WERI-Rb-1 (cell line): ENCODE measurements around the gene SLC22A8.

Experiments used
- DNase-seq: peaks from one replicate; pipeline ENCODE4 v3.0.0-alpha.2; 2020
- H3K27ac ChIP-seq: fragments of 250-450 bp; sonication (Bioruptor Pico); 2 replicates; pipeline ENCODE4 v1.5.1; 2020; ENCODE audit warnings: mild to moderate bottlenecking, moderate library complexity
- H3K27me3 ChIP-seq: fragments of 250-450 bp; sonication (Bioruptor Pico); 2 replicates; pipeline ENCODE4 v1.5.1; 2021; ENCODE audit warnings: mild to moderate bottlenecking, low read depth, moderate library complexity; ENCODE audit not compliant: insufficient read depth, severe bottlenecking
- H3K36me3 ChIP-seq: fragments of 250-450 bp; sonication (Bioruptor Pico); 2 replicates; pipeline ENCODE4 v1.5.1; 2020; ENCODE audit warnings: mild to moderate bottlenecking, moderate library complexity
- H3K4me3 ChIP-seq: 2 replicates; pipeline ENCODE4 v1.5.1; 2011; ENCODE audit warnings: low read depth, mild to moderate bottlenecking, control low read depth, low read length
- H3K9me3 ChIP-seq: fragments of 250-450 bp; sonication (Bioruptor Pico); 2 replicates; pipeline ENCODE4 v1.5.1; 2021; ENCODE audit warnings: mild to moderate bottlenecking, moderate library complexity; ENCODE audit not compliant: severe bottlenecking
- TF ChIP-seq, protein P1 (sequence below): IDR thresholded peaks from 2 replicates; pipeline ENCODE4 v1.5.1; 2011; ENCODE audit warnings: low read depth, mild to moderate bottlenecking, control low read depth, inconsistent platforms, low read length

SLC22A8 gene

DNA sequence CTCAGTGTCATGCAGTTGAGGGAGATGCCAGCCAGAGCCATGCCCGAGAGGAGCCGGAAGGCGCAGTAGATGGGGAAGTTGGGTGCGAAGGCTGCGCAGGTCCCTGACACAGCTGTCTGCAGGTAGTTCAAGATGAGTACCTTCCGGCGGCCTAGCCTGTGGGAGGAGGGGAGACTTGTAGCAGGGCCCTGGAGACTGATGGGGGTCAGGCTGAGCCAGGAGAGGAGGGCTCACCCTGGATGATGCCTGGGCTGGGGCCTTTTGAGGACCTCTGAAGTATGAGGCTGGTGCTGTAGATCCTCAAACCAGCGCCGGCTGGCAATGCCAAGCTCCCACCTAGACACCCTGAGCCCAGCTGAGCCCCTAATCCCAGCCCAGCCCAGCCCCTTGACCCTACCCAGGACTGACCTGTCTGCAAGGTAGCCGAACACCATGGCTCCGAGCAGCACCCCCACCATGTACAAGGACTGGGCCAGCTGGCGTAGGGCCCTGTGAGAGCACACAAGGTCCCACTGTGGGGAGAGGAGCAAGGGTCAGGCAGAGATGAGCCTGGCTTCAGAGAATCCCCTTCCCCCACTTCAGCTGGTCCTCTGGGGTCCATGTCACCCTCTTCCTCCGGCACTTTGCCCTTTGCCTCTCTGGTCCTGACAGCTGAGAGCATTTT lies 32.0 kb downstream of the SLC22A8 start:
- no peaks in the 10 kb centered on the region for H3K36me3 ChIP-seq
- H3K4me3 ChIP-seq, result no peak overlapping the region
- TF ChIP-seq, protein P1, sequence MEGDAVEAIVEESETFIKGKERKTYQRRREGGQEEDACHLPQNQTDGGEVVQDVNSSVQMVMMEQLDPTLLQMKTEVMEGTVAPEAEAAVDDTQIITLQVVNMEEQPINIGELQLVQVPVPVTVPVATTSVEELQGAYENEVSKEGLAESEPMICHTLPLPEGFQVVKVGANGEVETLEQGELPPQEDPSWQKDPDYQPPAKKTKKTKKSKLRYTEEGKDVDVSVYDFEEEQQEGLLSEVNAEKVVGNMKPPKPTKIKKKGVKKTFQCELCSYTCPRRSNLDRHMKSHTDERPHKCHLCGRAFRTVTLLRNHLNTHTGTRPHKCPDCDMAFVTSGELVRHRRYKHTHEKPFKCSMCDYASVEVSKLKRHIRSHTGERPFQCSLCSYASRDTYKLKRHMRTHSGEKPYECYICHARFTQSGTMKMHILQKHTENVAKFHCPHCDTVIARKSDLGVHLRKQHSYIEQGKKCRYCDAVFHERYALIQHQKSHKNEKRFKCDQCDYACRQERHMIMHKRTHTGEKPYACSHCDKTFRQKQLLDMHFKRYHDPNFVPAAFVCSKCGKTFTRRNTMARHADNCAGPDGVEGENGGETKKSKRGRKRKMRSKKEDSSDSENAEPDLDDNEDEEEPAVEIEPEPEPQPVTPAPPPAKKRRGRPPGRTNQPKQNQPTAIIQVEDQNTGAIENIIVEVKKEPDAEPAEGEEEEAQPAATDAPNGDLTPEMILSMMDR, result no peak
- no peaks in the 10 kb centered on the region for H3K9me3 ChIP-seq
- no peak overlapping the region for H3K27ac ChIP-seq
- DNase-seq, result no peak
- H3K27me3 ChIP-seq, result no peaks in the 10 kb centered on the region

DNA sequence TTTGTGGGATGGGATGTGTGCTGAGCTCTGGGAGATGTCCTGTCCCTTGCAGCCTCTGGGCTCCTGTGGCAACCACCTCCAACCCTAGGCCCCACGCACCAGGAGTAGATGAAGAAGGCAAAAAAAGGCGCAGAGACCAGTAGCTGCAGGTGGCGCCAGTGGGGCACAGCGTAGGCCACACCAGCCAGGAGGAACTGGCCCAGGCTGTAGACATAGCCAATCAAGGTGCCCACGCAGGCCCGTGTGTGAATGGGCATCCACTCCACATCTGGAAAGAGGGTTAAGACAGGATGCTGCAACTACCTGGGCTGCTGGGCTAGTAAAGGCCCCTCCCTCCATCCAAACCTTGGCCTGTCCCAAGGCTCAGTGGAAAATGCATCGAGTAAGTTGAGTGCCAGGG lies 33.9 kb downstream of the SLC22A8 start:
- DNase-seq, result peak; percentile 39
- Histone ChIP-seq H3K27ac (no peak overlapping the region), H3K4me3 (no peak overlapping the region), H3K9me3 (no peaks in the 10 kb centered on the region), H3K36me3 (no peaks in the 10 kb centered on the region), H3K27me3 (no peaks in the 10 kb centered on the region)
- TF ChIP-seq, protein P1, result peak; percentile 71

DNA sequence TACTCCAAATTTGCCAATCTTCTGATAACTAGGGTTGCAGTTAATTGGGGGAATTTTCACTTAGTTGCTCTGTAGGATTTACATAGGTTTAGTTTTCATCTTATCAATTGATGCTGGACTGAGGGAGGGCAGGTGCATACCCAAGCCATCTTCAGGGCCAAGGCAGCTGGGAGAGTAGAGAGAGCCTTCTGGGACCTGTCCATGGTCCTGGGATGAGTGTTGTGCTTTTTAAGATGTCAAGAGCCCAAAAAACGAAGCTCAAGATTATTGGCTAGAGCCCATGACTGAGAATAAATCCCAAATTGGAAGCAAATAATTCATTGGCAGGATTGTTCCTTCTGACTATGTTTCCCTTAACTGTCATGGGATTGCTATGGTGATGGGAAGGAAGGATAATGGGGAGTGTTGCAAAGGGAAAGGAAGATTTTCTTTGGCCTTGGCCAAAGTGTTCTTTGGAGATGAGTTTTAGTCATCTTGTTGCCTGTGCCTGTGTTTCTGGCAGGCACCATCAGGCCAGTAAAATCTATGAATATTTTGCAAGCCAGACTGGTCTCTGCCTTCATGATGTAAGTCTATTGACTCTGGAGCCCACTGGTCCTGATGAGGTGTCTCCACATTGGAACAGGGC lies 35.4 kb downstream of the SLC22A8 start:
- H3K4me3 ChIP-seq, result no peak overlapping the region
- H3K9me3 ChIP-seq, result no peaks in the 10 kb centered on the region
- DNase-seq, result no peak
- TF ChIP-seq, protein P1, result no peak
- no peaks in the 10 kb centered on the region for H3K36me3 ChIP-seq
- no peaks in the 10 kb centered on the region for H3K27me3 ChIP-seq
- H3K27ac ChIP-seq, result no peak overlapping the region

DNA sequence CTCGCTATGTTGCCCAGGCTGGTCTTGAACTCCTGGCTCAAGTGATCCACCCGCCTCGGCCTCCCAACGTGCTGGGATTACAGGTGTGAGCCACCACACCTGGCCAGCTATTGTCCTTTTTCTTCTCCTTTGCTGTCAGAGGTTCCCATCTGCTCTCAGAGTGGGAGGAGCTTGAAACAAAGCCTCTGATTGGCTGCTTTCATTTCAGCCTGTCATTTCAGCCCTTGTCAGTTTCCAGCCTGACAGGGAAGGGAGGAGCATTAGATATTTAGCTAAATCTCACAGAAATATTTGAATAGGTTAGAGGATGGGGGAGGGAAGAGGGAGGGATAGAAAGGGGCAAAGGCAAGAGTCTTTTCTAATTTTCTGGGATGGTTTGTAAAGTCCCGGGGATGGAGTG lies 39.5 kb downstream of the SLC22A8 start:
- H3K27me3 ChIP-seq, result no peaks in the 10 kb centered on the region
- H3K36me3 ChIP-seq, result no peaks in the 10 kb centered on the region
- H3K4me3 ChIP-seq, result no peak overlapping the region
- no peaks in the 10 kb centered on the region for H3K9me3 ChIP-seq
- no peak for DNase-seq
- no peak overlapping the region for H3K27ac ChIP-seq
- TF ChIP-seq, protein P1, result no peak

DNA sequence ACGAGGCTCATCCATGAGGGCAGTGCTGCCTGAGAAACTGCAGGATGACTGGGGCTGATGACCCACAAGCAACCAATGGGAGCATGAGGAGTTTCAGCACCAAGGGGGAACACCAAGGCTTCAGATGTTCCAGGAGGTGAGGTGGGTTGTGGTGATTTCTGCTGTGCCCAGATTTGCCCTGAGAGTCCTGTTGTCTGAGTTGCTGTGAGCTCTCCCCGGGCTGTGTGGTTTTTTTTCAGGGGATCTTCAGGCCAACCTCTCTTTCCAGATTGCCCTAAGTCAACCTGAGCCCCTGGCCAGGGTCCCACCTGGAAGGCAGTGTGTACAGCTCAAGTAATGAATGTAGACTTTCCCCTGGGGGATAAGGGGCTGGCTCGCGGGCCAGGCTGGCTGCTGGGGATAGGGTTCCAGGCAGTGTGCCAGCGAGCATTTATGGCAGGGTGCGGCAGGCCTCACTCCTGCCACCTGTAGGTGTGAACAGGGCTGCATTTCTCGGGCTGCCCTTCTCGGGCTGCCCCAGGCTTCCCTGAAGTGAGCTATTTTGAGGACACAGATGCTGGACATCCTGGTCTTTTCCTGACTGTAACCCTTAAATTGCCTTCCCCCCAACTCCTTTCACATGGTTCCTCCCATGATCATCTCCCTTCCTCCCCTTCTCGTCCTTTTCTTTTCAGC lies 40.7 kb downstream of the SLC22A8 start:
- DNase-seq, result peak; percentile 68
- Histone ChIP-seq H3K9me3 (no peaks in the 10 kb centered on the region), H3K36me3 (no peaks in the 10 kb centered on the region), H3K4me3 (no peak overlapping the region), H3K27me3 (no peaks in the 10 kb centered on the region), H3K27ac (no peak overlapping the region)
- TF ChIP-seq, protein P1, result peak; percentile 92
